Natural killer cell (primary cell): ENCODE data around the gene IQCC. TPM values are rescaled to one million over a fixed set of nuclear protein-coding genes. Genes with fewer than 3 reads are reported as not detected.

Experiments
- ATAC-seq, 3 donors: fragments of 150-1000 bp in 2 of 3; fragments of 200-7000 bp in 1 of 3; cut with Tn5 transposase; 1 replicate in 1 of 3; 2 replicates in 2 of 3; pipeline ENCODE4 v1.10.0; 2021; ENCODE audit warnings: mild to moderate bottlenecking in 2 of 3, moderate library complexity in 2 of 3
- DNase-seq, 2 donors: peaks; one replicate each; pipeline versions ENCODE4 v3.0.0 to v3.0.0-alpha.2; 2013 to 2021; ENCODE audit warnings: mixed read lengths in 1 of 2
- H3K27ac ChIP-seq: one replicate; pipeline ENCODE4 v1.5.1; 2013; ENCODE audit warnings: mild to moderate bottlenecking, low read length
- H3K27me3 ChIP-seq: one replicate; pipeline ENCODE4 v1.6.1; 2013; ENCODE audit warnings: low read length; ENCODE audit not compliant: control insufficient read depth, insufficient read depth
- H3K36me3 ChIP-seq: one replicate; pipeline ENCODE4 v1.6.1; 2013; ENCODE audit warnings: low read length; ENCODE audit not compliant: control insufficient read depth, insufficient read depth
- H3K4me1 ChIP-seq: one replicate; pipeline ENCODE4 v1.6.1; 2013; ENCODE audit warnings: low read length; ENCODE audit not compliant: control insufficient read depth, insufficient read depth
- H3K4me3 ChIP-seq: one replicate; pipeline ENCODE4 v1.5.1; 2013; ENCODE audit warnings: low read length
- H3K9me3 ChIP-seq: one replicate; pipeline ENCODE4 v1.6.1; 2013; ENCODE audit warnings: low read length; ENCODE audit not compliant: control insufficient read depth, insufficient read depth
- H3K27ac Mint-ChIP-seq, 2 donors: one replicate each; pipeline ENCODE4 v1.8.0; 2022; ENCODE audit warnings: mild to moderate bottlenecking in 2 of 2, mixed read lengths in 2 of 2, moderate library complexity in 1 of 2
- H3K27me3 Mint-ChIP-seq, 2 donors: one replicate each; pipeline ENCODE4 v1.8.0; 2022; ENCODE audit warnings: low read depth in 2 of 2, mixed read lengths in 2 of 2
- H3K36me3 Mint-ChIP-seq: one replicate; pipeline ENCODE4 v1.8.0; 2022; ENCODE audit warnings: mixed read lengths
- H3K4me1 Mint-ChIP-seq, 2 donors: one replicate each; pipeline ENCODE4 v1.8.0; 2022; ENCODE audit warnings: mixed read lengths in 2 of 2
- H3K4me3 Mint-ChIP-seq: one replicate; pipeline ENCODE4 v1.8.0; 2022; ENCODE audit warnings: mild to moderate bottlenecking, moderate library complexity, mixed read lengths
- H3K9me3 Mint-ChIP-seq, 2 donors: one replicate each; pipeline ENCODE4 v1.8.0; 2022; ENCODE audit warnings: mixed read lengths in 2 of 2
- WGBS: methylation state at CpG from one replicate; pipeline ENCODE4 v1.1.7; 2013; ENCODE audit warnings: missing lambda C conversion rate; ENCODE audit not compliant: insufficient coverage; 5-methylcytosine and 5-hydroxymethylcytosine counted together
- intact Hi-C: fragments of 100-400 bp; cut with micrococcal nuclease; formaldehyde crosslinking; loops from one replicate; pipeline ENCODE4 v1.14.2; 2022
- total RNA-seq, 4 donors: library from RNA; stranded (reverse); fragments of 120-200 nt in 1 of 4; gene quantifications; one replicate each; pipeline versions ENCODE4 v1.2.3 to v1.2.4, GENCODE V29; 2013 to 2022
- TF ChIP-seq, protein P1 (sequence below): fragments of 200-600 bp; IDR thresholded peaks from one replicate; pipeline ENCODE4 v1.8.0; 2022; ENCODE audit warnings: antibody characterized with exemption

IQCC gene
- total RNA-seq, 3 donors from 2014 or later (not counting 1 experiment from before 2014, with no cell fraction given) = 1.8 to 3.5 (median 3.3) TPM

DNA sequence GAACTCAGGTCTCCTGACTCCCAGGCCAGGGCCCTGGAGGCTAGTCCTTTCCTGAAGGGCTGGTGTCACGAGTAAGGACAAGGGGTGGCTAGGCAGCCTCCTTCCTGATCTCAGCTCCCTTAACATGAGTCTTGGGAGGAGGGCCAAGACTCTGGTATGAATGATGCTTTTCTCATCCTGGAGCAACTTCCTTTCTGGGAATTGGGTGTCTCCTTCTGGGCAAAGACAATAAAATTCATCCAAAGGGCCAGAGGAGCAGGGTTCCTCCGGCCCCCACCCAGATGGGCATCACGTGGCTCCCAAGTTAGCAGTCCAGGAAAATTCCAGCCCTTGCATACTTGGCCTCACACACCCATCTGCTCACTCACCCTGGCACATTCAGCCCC lies 41.4 kb downstream of the IQCC start, which contains the start of gene FAM167B:
TSS of gene FAM167B (plus strand) at position 335 of the 386 bp plus-strand sequence. CDS start 200 bp downstream, outside the sequence.
- DNase-seq (peak in 1 of 2 donors; percentile 14), ATAC-seq (no peak)
- no peaks in the 10 kb centered on the region for H3K9me3 ChIP-seq
- H3K36me3 Mint-ChIP-seq = no peaks in the 10 kb centered on the region
- WGBS = 94% methylated on average over 3 of the region's 3 CpGs
- H3K4me1 ChIP-seq = peaks cover 52% of the 10 kb centered on the region
- H3K27ac Mint-ChIP-seq = peak within 1 kb of the TSS; percentile 93 to 96
- H3K4me1 Mint-ChIP-seq = peaks cover 39 to 55% of the 10 kb centered on the region in 2 donors
- H3K27me3 ChIP-seq = no peaks in the 10 kb centered on the region
- H3K27me3 Mint-ChIP-seq = no peaks in the 10 kb centered on the region
- H3K27ac ChIP-seq = peak within 1 kb of the TSS; percentile 51
- TF ChIP-seq, protein P1, sequence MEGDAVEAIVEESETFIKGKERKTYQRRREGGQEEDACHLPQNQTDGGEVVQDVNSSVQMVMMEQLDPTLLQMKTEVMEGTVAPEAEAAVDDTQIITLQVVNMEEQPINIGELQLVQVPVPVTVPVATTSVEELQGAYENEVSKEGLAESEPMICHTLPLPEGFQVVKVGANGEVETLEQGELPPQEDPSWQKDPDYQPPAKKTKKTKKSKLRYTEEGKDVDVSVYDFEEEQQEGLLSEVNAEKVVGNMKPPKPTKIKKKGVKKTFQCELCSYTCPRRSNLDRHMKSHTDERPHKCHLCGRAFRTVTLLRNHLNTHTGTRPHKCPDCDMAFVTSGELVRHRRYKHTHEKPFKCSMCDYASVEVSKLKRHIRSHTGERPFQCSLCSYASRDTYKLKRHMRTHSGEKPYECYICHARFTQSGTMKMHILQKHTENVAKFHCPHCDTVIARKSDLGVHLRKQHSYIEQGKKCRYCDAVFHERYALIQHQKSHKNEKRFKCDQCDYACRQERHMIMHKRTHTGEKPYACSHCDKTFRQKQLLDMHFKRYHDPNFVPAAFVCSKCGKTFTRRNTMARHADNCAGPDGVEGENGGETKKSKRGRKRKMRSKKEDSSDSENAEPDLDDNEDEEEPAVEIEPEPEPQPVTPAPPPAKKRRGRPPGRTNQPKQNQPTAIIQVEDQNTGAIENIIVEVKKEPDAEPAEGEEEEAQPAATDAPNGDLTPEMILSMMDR = no peak
- H3K4me3 Mint-ChIP-seq = peak within 1 kb of the TSS; percentile 75
- no peak within 1 kb of the TSS for H3K4me3 ChIP-seq
- no peaks in the 10 kb centered on the region for H3K36me3 ChIP-seq
- intact Hi-C loops = no loop called here
- no peaks in the 10 kb centered on the region for H3K9me3 Mint-ChIP-seq

DNA sequence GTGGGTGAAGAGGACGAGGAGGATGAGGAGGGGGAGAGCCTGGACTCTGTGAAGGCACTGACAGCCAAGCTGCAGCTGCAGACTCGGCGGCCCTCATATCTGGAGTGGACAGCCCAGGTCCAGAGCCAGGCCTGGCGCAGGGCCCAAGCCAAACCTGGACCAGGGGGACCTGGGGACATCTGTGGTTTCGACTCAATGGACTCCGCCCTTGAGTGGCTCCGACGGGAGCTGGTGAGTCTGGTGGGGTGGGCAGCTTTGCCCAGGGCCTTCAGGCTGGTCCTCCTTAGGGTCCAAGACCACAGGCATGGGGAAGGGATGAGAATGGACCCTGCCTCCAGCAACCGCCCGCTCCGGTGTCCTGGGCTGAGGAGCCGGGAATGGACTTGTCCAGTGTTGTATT lies 42.0 kb downstream of the IQCC start:
- no peaks in the 10 kb centered on the region for H3K27me3 Mint-ChIP-seq
- H3K4me1 Mint-ChIP-seq = peaks cover 44 to 55% of the 10 kb centered on the region in 2 donors
- H3K36me3 ChIP-seq = no peaks in the 10 kb centered on the region
- ATAC-seq = no peak
- H3K27ac ChIP-seq = peak overlapping the region; percentile 51
- TF ChIP-seq, protein P1 = no peak
- H3K36me3 Mint-ChIP-seq = no peaks in the 10 kb centered on the region
- no peaks in the 10 kb centered on the region for H3K9me3 Mint-ChIP-seq
- peak overlapping the region; percentile 75 for H3K4me3 Mint-ChIP-seq
- intact Hi-C loops = no loop called here
- DNase-seq = no peak
- H3K4me1 ChIP-seq = peaks cover 56% of the 10 kb centered on the region
- no peaks in the 10 kb centered on the region for H3K9me3 ChIP-seq
- no peak overlapping the region for H3K4me3 ChIP-seq
- H3K27me3 ChIP-seq = no peaks in the 10 kb centered on the region
- H3K27ac Mint-ChIP-seq = peak overlapping the region; percentile 93 to 96
- WGBS = 96% methylated on average over 12 of the region's 12 CpGs

DNA sequence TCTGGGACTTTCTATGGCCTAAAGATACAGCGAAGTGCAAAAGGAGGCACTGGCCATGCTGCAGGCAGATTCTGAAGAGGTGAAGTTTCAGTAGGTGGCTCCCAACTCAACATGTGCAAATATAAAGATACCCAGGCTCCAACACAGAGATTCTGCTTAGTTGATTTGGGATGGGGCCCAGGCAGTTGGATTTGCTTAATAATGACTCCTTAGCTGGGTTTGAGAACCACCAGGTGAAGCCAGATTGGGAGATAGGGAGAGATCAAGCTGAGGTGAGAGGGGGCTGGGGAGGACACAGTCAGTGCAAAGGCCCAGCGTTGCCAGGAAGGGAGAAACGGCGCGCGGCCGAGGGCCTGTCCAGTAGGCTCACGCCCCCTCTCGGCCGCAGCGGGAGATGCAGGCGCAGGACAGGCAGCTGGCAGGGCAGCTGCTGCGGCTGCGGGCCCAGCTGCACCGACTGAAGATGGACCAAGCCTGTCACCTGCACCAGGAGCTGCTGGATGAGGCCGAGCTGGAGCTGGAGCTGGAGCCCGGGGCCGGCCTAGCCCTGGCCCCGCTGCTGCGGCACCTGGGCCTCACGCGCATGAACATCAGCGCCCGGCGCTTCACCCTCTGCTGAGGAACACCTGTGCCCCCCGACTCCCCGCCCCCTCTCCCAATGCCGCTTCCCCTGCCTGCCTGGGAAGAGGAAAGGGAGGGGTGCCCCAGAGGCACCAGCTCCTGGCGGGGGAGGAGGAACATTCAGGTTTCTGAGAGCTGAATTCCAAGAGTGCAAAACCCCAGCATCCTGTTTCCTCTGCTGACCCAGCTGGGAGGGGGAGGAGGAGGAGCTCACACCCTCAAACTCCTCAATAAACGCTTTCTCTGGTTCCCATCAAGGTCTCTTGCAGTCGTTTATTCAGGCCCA lies 42.8 kb downstream of the IQCC start:
- H3K4me3 ChIP-seq = no peak overlapping the region
- Mint-ChIP-seq H3K27me3 (no peaks in the 10 kb centered on the region), H3K36me3 (no peaks in the 10 kb centered on the region), H3K27ac (peak overlapping the region; percentile 93 to 96), H3K4me3 (peak overlapping the region; percentile 100), H3K9me3 (no peaks in the 10 kb centered on the region), H3K4me1 (peaks cover 50 to 57% of the 10 kb centered on the region in 2 donors)
- no peaks in the 10 kb centered on the region for H3K27me3 ChIP-seq
- TF ChIP-seq, protein P1 = peak; percentile 91
- peaks cover 61% of the 10 kb centered on the region for H3K4me1 ChIP-seq
- 8% methylated on average over 28 of the region's 31 CpGs for WGBS
- intact Hi-C loops = no loop called here
- DNase-seq (peak; percentile 75 to 85), ATAC-seq (peak; percentile 29 to 63 (median 53))
- peak overlapping the region; percentile 51 for H3K27ac ChIP-seq
- H3K9me3 ChIP-seq = no peaks in the 10 kb centered on the region
- H3K36me3 ChIP-seq = no peaks in the 10 kb centered on the region
